GM03348 (cell line): ENCODE results near the gene SCARB2.

ENCODE experiments used
- DNase-seq: peaks from one replicate; pipeline ENCODE4 v3.0.0; 2012; ENCODE audit warnings: low spot score

Gene SCARB2

GRCh38 chr4:76198411-76199237 lies 15.0 kb downstream of the SCARB2 start:
- peak; percentile 70 for DNase-seq

- DNase-seq, result peak; percentile 62
These were observed 15.6 kb downstream of the SCARB2 start for GRCh38 chr4:76197971-76198410.

- peak; percentile 30 for DNase-seq
These were observed 16.4 kb downstream of the SCARB2 start for GRCh38 chr4:76197031-76197743.

GRCh38 chr4:76196376-76196775 lies 17.2 kb downstream of the SCARB2 start:
- no peak for DNase-seq

- no peak for DNase-seq
These were observed 18.3 kb downstream of the SCARB2 start for GRCh38 chr4:76195326-76195725.

- peak; percentile 87 for DNase-seq
These were observed 19.3 kb downstream of the SCARB2 start for GRCh38 chr4:76194325-76194724.

- DNase-seq, result no peak
These were observed 21.4 kb downstream of the SCARB2 start for GRCh38 chr4:76192236-76192635.

GRCh38 chr4:76188557-76188956 lies 25.1 kb downstream of the SCARB2 start:
- DNase-seq, result no peak

GRCh38 chr4:76188149-76188548 lies 25.5 kb downstream of the SCARB2 start:
- DNase-seq, result no peak

- DNase-seq, result no peak
These were observed 26.5 kb downstream of the SCARB2 start for GRCh38 chr4:76187152-76187551.

- no peak for DNase-seq
These were observed 31.2 kb downstream of the SCARB2 start for GRCh38 chr4:76182463-76182862.

- DNase-seq, result peak; percentile 86
These were observed 34.0 kb downstream of the SCARB2 start for GRCh38 chr4:76179398-76180318.

- no peak for DNase-seq
These were observed 35.3 kb downstream of the SCARB2 start for GRCh38 chr4:76178296-76178695.

GRCh38 chr4:76177709-76178108 lies 35.9 kb downstream of the SCARB2 start:
- DNase-seq, result no peak

GRCh38 chr4:76175336-76175735 lies 38.3 kb downstream of the SCARB2 start:
- DNase-seq, result no peak

- no peak for DNase-seq
These were observed 39.4 kb downstream of the SCARB2 start for GRCh38 chr4:76174216-76174615.

- no peak for DNase-seq
These were observed 44.9 kb downstream of the SCARB2 start for GRCh38 chr4:76168688-76169087.

GRCh38 chr4:76166480-76166879 lies 47.1 kb downstream of the SCARB2 start:
- DNase-seq, result no peak

GRCh38 chr4:76160355-76160754 lies 53.3 kb downstream of the SCARB2 start:
- DNase-seq, result no peak

GRCh38 chr4:76156635-76157034 lies 57.0 kb downstream of the SCARB2 start:
- DNase-seq, result no peak

GRCh38 chr4:76155979-76156378 lies 57.6 kb downstream of the SCARB2 start:
- DNase-seq, result no peak

GRCh38 chr4:76153356-76153755 lies 60.3 kb downstream of the SCARB2 start:
- DNase-seq, result no peak
